RWPE1 (cell line): ENCODE measurements around the gene FHIP1A.
"Not testable (repeated sequence)": the region's sequence is repeated elsewhere in the genome, so short reads cannot be mapped to it uniquely, and the experiment has no call there.

ENCODE experiments used
- CTCF ChIA-PET: fragments of 350-600 bp; sonication (Branson Sonifier 250); formaldehyde crosslinking; extraction: SDS; loops from one replicate; lab custom pipeline; 2021; lab: Yijun Ruan, JAX
- POLR2A ChIA-PET: fragments of 400-600 bp; formaldehyde crosslinking; extraction: SDS; loops from one replicate; lab custom pipeline; 2020; ENCODE audit warnings: antibody characterized with exemption; ENCODE audit not compliant: low non-redundant PET; lab: Yijun Ruan, JAX
- DNase-seq: peaks from one replicate; pipeline ENCODE4 v3.0.0; 2012; ENCODE audit warnings: low spot score
- H3K27ac ChIP-seq: fragments of 450-650 bp; 2 replicates; pipeline ENCODE4 v1.5.1; 2017
- CTCF ChIP-seq: fragments of 450-650 bp; conservative IDR thresholded peaks from 2 replicates; pipeline ENCODE4 v1.5.1; 2017; ENCODE audit warnings: low read depth, mild to moderate bottlenecking

Gene FHIP1A

GRCh38 chr4:151389311-151389710 lies 19.7 kb upstream of the FHIP1A start:
- no peak for DNase-seq
- POLR2A ChIA-PET: no interaction called here
- TF ChIP-seq CTCF: no peak
- CTCF ChIA-PET: interaction anchor here (0.7 kb wide), 1 partner anchor 126 kb away, joined by 4 read pairs; no protein-coding TSS in a partner anchor
- no peak overlapping the region for H3K27ac ChIP-seq

GRCh38 chr4:151389799-151390198 lies 19.2 kb upstream of the FHIP1A start:
- POLR2A ChIA-PET, CTCF ChIA-PET, DNase-seq, H3K27ac ChIP-seq: not testable (repeated sequence)

- H3K27ac ChIP-seq: no peak overlapping the region
- no peak for DNase-seq
- TF ChIP-seq CTCF: no peak
- ChIA-PET CTCF (interaction anchor here (0.7 kb wide), 1 partner anchor 33 kb away, joined by 5 read pairs; no protein-coding TSS in a partner anchor), POLR2A (no interaction called here)
Measured at GRCh38 chr4:151395873-151396272, 13.1 kb upstream of the FHIP1A start.

- ChIA-PET CTCF (no interaction called here), POLR2A (no interaction called here)
- no peak for TF ChIP-seq CTCF
- H3K27ac ChIP-seq: no peak overlapping the region
- DNase-seq: no peak
Measured at GRCh38 chr4:151400343-151400742, 8.6 kb upstream of the FHIP1A start.

GRCh38 chr4:151401739-151402138 lies 7.2 kb upstream of the FHIP1A start:
- POLR2A ChIA-PET: no interaction called here

GRCh38 chr4:151402145-151402865 lies 6.7 kb upstream of the FHIP1A start:
- no peak overlapping the region for H3K27ac ChIP-seq
- no peak for TF ChIP-seq CTCF
- ChIA-PET POLR2A (no interaction called here), CTCF (interaction anchor here (0.7 to 0.9 kb wide), 2 partner anchors 87 to 325 kb away, joined by 3 read pairs; no protein-coding TSS in a partner anchor)
- DNase-seq: no peak

More at GRCh38 chr4:151401739-151402138, 7.2 kb upstream of the FHIP1A start:
- CTCF ChIA-PET: interaction anchor here (0.7 to 0.9 kb wide), 2 partner anchors 88 to 324 kb away, joined by 3 read pairs; no protein-coding TSS in a partner anchor
- H3K27ac ChIP-seq: no peak overlapping the region
- TF ChIP-seq CTCF: no peak
- DNase-seq: no peak

GRCh38 chr4:151403656-151404055 lies 5.3 kb upstream of the FHIP1A start:
- H3K27ac ChIP-seq: no peak overlapping the region
- no peak for TF ChIP-seq CTCF
- no peak for DNase-seq
- POLR2A ChIA-PET: no interaction called here
- CTCF ChIA-PET: interaction anchor here (0.5 to 0.6 kb wide), 2 partner anchors 24 to 286 kb away, joined by 3 read pairs; no protein-coding TSS in a partner anchor

- DNase-seq, H3K27ac ChIP-seq, CTCF ChIA-PET, POLR2A ChIA-PET: not testable (repeated sequence)
Measured at GRCh38 chr4:151404802-151405201, 4.2 kb upstream of the FHIP1A start.
